ENCODE data around the gene TCF7L1.

DNA sequence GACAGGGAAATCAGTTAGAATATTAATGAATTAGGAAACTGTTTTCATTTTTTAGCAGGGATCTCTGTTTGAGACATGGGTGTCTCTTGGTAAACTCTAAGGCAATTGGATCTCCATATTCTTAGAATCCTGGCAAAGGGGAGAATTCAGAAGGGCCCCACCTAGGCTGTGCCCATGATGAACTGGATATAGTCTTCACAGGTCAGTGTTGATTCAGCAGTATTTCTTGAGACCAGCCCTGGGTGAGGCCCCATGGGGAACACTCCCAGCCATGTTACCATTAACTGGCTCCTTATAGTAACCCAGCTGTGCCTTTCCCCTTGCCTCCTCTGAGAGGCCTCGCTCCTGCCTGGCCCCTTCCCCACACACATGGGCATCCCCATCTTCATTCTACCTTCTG lies 76.7 kb downstream of the TCF7L1 start:
- TF ChIP-seq ZMYM4 (CRISPR knock-in tag; IDR thresholded peaks at IDR 0.05) (no peak), NFE2L2 (IDR thresholded peaks at IDR 0.05; ENCODE audit: low read length) (no peak), ZNF180 (CRISPR knock-in tag; IDR thresholded peaks at IDR 0.05; ENCODE audit: borderline replicate concordance, low read depth) (no peak)
- TF ChIP-seq, protein P1, sequence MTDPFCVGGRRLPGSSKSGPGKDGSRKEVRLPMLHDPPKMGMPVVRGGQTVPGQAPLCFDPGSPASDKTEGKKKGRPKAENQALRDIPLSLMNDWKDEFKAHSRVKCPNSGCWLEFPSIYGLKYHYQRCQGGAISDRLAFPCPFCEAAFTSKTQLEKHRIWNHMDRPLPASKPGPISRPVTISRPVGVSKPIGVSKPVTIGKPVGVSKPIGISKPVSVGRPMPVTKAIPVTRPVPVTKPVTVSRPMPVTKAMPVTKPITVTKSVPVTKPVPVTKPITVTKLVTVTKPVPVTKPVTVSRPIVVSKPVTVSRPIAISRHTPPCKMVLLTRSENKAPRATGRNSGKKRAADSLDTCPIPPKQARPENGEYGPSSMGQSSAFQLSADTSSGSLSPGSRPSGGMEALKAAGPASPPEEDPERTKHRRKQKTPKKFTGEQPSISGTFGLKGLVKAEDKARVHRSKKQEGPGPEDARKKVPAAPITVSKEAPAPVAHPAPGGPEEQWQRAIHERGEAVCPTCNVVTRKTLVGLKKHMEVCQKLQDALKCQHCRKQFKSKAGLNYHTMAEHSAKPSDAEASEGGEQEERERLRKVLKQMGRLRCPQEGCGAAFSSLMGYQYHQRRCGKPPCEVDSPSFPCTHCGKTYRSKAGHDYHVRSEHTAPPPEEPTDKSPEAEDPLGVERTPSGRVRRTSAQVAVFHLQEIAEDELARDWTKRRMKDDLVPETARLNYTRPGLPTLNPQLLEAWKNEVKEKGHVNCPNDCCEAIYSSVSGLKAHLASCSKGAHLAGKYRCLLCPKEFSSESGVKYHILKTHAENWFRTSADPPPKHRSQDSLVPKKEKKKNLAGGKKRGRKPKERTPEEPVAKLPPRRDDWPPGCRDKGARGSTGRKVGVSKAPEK (CRISPR knock-in tag; IDR thresholded peaks at IDR 0.05; ENCODE audit: borderline replicate concordance): no peak
- TF ChIP-seq, protein P2, sequence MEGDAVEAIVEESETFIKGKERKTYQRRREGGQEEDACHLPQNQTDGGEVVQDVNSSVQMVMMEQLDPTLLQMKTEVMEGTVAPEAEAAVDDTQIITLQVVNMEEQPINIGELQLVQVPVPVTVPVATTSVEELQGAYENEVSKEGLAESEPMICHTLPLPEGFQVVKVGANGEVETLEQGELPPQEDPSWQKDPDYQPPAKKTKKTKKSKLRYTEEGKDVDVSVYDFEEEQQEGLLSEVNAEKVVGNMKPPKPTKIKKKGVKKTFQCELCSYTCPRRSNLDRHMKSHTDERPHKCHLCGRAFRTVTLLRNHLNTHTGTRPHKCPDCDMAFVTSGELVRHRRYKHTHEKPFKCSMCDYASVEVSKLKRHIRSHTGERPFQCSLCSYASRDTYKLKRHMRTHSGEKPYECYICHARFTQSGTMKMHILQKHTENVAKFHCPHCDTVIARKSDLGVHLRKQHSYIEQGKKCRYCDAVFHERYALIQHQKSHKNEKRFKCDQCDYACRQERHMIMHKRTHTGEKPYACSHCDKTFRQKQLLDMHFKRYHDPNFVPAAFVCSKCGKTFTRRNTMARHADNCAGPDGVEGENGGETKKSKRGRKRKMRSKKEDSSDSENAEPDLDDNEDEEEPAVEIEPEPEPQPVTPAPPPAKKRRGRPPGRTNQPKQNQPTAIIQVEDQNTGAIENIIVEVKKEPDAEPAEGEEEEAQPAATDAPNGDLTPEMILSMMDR (CRISPR knock-in tag; IDR thresholded peaks at IDR 0.05): no peak

All from HepG2 (cell line).